GM21619 (cell line): ENCODE measurements around the gene F8.
A peak's percentile ranks its signal among the peaks of the same experiment; 100 is the strongest.

ENCODE experiments used
- ATAC-seq: cut with Tn5 transposase; IDR thresholded peaks from one replicate; pipeline ENCODE4 v1.9.1; 2021; ENCODE audit not compliant: unreplicated experiment

Gene F8

DNA sequence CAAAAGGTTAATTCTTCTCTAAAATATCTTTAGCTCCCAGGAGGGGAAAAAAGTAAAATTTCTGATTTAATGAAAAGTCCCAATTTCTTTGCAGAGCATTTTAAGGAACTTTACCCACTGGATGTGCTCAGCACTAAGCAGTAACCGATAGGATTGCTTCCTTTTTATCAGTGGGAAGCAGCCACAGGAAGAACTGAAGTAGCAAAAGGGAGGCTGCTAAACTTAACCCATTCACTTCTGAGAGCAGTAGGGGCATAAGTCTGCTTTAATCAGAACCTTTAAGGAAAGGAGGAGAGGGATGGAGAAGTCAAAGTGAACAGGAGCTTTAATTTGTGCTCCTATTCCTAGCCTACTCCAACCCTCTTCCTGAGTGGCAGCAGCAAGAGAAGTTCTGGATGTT, at the start of gene F8:
F8 (minus strand) TSS at position 139 of the 400 bp plus-strand sequence. CDS start 171 bp downstream, outside the sequence.
- no peak for ATAC-seq

DNA sequence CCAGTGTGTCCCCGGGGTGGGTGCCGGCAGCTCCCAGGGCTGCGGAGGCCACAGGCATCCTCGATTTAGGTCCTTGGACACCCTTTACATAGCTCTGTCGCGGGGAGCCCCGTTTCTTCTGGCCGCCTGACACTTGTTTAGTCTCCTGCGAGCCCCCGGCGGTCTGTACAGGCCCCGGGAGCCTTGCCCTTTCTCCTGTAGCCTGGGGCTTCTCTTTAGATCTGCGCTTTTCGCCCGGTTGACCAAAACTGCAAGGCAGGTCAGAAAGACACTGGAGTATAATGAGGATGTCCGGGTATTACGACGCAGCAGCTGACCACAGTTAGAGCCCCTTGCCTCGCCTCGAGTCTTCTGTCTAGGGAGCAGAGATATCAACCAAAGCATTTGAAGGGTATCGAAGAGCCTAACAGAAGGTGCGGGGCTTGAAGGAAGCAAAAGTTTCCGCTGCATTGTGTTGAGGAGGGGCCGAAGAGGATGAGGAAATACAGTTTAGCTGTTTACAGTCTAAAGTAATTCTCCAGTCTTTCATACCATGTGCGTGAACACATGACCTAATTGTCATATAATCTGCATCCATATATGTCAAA, 49.3 kb upstream of the F8 start:
- no peak for ATAC-seq

DNA sequence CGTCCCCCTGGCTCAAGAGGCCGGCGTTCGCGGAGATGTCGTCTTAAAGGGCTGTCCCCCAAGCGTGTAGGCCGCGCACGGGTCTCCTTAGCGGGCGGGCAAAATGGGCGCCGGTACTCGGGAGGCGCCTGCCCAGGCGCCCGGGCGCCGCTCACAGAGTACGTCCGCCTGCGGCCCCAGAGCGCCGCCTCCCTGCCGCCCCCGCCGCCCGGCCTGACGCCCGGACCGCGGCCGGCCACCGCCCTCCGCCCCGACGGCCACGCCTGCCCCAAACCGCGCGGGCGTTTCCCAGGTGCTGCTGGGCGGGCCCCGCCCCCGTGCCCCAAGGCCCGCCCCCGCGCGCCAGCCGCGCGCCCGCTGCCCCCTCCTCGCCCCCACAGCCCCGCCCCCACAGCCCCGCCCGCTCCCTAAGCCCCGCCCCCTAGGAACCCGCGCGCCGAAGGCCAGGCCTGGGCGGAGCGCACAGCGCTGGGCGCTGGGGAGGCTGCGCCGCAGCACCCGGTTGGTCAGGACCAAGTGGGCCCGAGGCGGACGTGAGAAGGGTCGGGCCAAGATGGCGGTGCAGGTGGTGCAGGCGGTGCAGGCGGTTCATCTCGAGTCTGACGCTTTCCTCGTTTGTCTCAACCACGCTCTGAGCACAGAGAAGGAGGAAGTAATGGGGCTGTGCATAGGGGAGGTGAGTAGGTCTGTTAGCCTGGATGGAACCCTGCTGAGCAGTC, 48.6 kb upstream of the F8 start, which contains the start of the genes BRCC3, CMC4 and MTCP1:
BRCC3 (plus strand) TSS at position 534 of the 719 bp plus-strand sequence; CDS start at position 554, 20 bp downstream.
CMC4 (minus strand) TSS at position 162 of the 719 bp plus-strand sequence. CDS start 7,113 bp downstream, outside the sequence.
MTCP1 (minus strand) TSS at position 162 of the 719 bp plus-strand sequence. CDS start 5,126 bp downstream, outside the sequence.
- ATAC-seq = peak; percentile 92

DNA sequence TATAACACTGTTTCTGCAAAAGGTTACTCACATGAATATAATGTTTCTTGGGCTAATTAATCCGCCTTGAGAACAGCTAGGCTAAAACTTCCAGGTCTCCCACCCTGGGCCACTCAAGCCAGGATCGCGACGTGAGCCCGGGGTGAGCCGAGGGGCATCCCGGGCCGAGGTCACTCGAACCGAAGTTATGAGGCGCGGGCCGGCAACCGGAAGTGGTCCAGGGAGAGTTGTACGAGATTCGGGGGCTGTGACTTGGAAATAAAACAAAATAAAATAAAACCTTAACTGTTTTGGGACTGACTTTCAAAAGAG, 48.1 kb upstream of the F8 start:
- peak; percentile 27 for ATAC-seq

DNA sequence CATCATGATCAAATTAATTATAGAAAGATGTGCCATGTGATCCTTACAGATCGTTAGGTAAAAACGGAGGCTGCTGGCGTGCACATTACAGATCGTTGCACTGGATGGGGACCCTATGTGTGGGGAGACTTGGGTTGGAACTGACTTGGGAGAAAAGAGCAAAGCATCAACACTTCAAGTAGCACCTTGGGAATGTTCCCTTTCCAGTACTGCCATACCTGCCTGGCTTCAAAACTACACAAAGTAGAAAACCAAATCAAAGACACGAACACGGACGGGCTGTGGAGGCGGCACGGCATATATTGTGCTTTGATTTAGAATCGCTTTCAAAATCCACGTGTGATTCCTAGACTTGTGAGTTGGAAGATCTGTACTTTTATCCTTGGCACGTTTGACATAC, 47.5 kb upstream of the F8 start:
- no peak for ATAC-seq

DNA sequence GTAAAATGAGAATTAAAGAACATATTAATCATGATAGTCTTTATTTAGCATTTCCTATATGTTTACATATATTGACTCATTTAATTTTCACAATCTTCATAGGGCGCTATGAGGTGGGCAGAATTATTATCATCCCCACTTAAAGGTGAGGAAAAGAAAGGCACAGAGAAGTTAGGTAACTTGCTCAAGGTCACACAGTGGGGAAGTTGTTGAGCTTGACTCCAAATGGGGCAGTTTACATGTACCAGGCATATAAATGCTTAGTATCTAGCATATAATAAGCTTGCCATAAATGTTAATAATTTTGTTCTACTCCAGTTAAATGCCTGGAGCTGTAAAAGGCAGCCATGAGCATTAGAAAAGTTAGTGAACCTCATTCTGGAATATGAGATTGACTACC, 46.9 kb upstream of the F8 start:
- ATAC-seq = no peak

DNA sequence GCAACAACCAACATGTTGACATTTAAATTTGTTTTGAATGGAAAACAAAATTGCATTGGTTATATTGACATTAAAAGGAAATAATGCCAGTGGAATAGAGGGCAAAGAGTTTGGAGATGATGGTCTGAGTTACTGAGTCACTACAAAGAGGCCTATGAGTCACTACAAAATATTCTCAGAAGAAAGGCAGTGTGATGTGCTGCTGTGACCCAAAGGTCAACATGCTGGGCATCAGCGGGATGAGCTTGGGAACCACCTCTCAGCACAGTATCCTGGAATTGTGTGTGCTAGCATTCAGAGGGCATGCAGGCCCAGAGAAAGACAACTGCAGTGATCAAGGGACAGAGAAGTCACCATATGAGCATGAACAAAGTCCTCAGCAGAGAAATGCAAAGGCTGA, 45.6 kb upstream of the F8 start:
- ATAC-seq = no peak

DNA sequence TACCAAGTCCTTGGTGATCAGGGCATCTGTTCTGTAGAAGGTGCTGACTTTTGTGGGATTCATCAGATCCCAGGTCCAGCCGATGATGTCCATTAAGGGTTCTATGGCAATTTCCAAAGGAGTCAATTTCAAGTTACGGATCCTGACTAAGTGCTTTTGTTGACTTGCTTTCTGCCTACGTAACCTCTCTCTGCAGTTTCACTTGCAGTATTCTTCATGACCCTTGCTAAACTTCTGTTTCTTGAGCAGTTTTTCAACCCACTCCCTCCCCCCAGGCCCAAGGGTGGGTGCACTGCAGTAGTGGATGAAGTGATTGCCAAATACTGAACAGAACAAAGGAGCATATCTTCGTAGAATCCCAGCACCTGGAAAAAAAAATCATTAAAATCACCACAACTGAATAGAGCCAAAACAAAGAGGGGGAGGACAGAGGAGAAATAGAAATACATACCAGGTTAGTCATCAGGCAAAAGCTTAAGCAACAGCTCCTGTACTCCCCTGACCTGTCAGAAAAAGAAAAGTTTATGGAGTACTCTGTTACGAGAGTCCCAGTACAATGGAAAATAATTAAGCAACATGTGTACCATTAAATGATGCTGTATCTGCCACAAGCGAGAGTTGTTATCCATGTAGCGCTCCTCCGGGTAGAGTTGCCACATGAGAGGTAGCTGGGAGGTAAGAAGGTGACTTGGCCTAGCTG, 42.7 kb upstream of the F8 start:
- ATAC-seq = no peak

DNA sequence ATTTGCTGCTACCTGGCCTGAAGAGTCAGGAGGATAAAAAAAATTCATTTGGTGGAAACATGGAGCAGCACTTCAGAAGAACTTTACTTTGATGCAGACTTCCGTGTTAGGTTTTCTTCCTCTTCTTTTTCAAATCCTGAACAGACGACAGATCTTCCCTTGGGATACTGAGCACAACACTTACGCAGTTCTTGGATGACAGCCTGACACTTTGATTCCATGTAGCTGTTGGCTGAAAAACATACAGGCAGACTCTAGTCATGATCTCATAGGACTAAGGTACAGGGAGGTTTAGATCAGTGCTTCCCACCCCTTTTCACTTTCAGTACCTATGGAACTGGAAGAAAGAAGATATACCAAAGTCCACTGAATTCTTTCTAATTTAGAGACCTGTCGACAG, 39.2 kb upstream of the F8 start:
- no peak for ATAC-seq

DNA sequence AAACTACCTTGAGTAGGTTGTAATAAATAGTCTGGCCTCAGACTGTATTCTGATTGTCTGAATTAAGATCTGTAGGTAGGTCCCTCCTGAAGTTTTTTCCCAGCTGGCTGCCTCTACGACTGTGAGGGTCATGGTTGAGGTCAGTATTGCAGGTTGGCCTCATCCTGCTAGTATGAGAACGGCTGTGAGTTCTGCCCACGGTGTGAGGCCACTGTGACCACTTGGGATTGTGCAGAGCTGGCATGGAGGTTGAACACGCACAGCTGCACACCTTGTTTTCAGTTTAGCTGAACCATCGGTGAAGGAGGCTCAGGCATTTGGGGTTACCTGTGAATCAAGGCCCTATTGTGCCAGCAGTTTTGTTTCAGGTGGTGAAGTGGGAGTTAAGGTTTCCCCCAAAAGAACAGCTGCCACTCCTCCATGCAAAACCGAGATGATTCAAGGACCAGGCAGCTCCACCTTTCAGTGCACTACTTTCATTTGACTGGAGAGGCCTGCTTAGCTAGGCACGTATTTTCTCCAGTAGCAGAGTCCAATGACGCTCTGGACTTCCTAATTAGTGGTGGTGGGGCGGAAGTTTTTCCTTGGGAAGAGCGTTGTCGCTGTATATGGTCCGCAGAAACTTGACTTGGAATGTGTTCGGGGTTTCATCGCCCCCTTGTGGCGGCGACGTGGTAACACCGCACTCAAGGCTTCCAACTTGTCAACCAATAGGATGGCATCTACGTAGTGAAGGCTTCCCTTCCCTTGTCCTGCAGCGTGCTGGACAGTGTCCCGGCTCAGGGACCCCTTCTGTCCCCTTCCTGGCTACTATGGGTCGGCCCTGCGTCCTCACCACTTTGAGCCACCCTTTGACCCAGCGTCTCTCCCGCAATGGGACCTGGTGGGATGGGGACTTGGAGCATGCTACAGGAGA, 34.6 kb upstream of the F8 start:
- peak; percentile 79 for ATAC-seq

DNA sequence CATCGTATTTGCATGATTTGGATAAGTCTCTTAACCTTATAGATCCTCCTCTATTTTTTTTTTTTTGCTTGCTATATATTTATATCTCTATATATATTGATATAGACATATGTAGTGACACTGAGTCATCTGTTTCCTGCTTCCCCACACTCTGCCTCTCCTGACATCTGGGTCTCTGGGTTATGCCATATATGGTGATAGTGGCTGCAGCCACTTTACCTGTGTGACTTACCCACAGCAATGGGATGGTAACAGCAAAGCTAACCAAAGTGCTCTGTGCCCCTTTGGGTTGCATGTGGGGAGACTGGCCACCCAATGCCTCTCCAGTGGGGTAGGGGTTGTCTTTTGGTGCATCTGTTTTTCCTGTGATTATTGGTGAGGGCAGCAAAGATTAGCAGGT, 33.9 kb upstream of the F8 start:
- no peak for ATAC-seq

DNA sequence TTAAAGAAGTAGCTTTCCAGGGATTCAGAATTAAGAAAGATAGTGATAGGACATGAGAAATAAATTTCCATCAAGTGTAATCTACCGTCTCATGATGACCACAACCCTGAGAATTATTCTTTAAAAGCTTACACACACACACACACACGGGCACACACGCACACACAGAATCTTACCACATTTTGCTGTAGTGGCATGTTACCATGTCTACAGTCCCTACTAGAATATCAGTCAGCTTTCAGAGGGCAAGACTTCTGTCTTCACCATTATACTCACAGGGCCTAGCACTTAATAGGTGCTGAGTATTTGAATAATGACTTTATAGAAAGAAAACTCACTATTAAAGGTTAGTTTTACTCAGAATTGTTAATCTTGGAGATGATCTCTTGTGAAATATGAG, 33.0 kb upstream of the F8 start:
- no peak for ATAC-seq

DNA sequence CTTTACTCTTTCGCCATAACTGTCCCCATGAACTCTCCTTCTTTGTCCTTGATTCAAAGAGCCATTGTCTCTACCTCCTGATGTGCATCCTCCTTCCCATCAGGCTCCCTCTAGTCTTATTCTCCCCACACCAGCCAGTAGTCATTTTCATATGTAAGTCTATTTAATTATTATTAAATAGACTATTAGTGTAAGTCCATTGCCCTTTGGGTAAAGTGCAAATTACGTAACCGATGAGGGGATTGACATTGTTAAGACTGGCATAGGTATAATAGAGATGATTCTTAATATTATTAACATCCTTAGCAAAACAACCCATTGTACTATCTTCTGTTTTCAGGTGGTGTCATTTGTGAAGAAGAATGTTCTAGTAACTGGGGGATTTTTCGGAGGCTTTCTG, 31.7 kb upstream of the F8 start:
- ATAC-seq = no peak

DNA sequence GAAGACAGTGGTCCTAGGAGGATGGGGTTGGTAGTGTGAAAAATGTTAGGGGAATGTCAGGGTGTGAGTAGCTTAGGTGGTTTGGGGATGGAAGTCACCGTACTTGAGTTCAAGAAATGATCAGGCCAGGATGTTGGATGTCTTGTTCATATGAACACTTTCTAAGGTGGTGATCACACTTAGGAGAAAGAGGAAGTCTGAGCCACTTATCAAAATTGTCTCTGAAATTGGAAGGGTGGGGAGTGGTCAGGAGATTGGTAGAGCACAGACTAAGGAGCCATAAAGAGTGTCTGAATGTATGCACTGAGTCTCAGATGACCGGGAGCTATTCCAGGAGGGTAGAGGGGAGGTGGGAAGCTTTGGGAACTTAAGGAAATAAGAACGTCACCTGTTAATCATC, 31.1 kb upstream of the F8 start:
- ATAC-seq = no peak

DNA sequence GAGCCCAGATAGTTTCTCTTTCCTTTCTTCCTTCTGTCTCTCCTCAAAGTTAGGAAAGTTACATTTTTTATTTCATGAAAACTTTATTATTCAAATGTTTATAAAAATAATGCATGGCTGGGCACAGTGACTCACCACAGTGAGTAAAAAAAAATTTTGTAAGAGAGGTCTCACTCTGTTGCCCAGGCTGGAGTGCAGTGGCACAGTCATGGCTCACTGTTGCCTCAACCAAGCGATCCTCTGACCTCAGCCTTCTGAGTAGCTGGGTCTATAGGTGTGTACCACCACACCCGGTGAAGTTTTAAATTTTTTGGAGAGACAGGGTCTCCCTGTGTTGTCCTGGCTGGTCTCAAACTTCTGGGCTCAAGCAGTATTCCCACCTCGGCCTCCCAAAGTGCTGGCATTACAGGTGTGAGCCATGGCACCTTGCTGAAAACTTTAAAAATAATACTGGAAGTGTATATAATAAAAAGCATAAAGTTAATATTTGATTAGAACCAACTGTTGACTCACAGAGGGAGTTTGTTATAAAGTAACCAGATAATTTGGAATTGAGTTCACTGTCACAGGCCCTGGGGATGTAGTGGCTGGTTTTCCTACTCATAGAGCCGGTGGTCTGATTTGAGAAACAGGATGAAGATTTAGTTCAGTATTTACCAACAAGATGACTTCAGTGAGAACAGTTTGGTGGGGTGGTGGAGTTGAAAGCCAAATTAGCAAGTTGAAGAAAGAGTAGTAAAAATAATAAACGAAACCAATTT, 30.4 kb upstream of the F8 start:
- ATAC-seq = no peak

DNA sequence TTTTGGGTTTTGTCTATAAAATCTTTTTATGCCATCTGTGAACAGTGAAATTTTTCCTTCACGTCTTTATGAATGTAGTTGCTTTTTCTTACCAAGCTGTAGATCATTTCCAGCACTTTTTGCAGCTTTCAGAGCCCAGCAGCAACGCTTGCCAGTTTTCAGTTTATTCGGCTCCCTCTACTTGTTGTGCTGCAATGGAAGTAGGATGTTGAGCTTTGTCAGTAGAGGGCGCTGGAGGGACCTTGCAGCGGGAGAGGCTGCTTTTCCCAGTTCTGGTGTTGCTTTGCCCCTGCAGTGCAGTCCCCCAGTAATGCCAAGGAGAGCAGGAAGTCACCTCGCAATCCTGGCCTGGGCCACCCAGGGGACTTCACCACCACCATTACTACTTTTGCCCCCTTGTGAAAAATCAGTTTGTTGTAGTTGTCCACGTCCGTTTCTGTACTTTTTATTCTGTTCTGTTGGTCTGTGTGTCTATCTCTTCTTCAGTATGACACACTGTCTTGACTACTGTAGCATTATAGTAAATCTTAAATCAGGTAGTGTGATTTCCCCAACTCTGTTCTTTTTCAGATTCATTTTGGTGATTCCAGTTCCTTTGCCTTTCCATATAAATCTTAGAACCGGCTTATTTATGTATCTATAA, 26.6 kb upstream of the F8 start:
- ATAC-seq = no peak

DNA sequence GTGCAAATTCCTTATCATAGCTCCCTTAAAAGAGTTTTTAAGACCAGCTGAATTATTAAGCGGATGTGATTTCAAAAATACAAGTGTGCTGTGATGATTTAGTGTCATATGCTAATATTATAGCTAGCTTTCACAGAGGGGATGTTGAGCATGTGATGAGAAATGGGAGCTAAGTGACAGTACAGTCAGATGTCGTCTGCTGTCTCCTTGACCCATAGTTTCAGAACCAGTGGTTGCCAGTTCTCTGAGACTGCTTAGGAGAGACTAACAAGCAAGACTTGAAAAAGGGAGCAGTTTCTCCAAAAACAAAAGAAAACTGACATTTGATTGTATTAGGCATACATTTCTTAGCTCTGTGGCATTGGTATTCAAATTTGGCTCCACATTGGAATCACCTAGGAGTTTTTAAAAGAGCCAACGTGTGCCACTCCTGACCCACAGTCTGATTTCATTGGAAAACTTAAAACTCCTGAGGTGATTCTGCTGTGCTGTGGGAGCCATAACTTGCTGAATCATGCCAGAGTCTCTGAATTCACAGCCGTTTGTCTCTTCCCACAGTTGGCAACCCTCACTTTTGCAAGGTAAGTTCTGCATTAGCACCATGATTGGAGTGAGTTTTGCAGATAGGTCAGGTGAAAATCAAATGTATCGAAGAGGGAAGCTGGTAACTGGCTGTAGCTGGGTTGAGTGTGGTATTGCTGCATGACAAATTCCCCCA, 24.4 kb upstream of the F8 start:
- ATAC-seq = no peak

DNA sequence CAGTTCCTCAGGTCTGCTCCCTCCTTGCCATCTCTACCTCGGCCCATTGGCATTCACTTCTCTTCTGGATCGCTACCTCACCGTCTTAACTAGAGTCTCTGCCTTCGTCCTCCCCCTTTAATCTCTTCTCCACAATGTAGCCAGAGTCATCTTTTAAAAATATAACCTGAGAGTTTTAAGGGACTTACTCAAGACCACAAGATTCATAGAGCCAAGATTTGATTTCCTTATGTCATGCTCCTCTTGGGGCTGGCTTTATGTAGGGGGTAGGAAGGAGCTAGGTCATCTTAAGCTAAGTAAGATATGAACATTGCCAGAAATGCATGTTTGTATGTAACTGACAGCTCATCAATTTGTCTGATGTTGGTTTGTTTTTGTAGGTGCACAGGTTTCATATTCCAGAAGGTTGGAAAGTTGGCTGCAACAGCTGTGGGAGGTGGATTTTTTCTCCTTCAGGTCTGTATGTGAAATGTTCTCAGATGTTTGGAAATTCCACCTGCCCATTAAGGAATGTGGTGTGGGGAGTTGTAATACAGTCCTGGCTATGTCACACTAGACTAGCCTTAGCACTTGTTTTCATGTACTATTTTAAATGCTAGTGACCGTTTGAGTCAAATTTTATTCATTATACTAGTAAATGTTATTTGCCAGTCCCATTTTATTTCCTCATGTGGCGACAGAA, 23.7 kb upstream of the F8 start:
- no peak for ATAC-seq

DNA sequence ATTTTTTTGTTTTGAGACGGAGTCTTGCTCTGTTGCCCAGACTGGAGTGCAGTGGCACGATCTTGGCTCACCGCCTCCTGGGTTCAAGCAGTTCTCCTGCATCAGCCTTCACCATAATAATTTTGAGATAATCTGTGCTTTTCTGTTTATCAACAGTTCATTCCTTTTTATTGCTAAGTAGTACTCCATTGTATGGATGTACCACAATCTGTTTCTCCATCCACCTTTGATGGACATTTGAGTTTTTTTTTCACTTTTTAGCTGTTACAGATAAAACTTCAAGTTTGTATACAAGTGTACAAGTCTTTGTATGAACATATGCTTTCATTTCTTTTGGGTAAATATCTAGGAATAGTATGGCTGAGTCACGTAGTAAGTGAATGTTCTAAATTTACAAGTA, 13.2 kb upstream of the F8 start:
- ATAC-seq = no peak
